Esophagus squamous epithelium (tissue), 5 donors: ENCODE results near the gene COL15A1. TPM values are rescaled to one million over a fixed set of nuclear protein-coding genes. Genes with fewer than 3 reads are reported as not detected.

ENCODE experiments used
- DNase-seq: peaks from one replicate; lab custom pipeline; 2025; lab: John Stamatoyannopoulos, UW
- H3K27ac ChIP-seq, 4 donors: fragments of 200-600 bp; sonication (generic); one replicate each; pipeline ENCODE4 v1.5.1; 2016 to 2019; ENCODE audit warnings: mild to moderate bottlenecking in 1 of 4
- H3K27me3 ChIP-seq, 4 donors: fragments of 200-600 bp; sonication (generic); 1 replicate in 3 of 4; 2 replicates in 1 of 4; pipeline versions ENCODE4 v1.5.1 to v1.6.0; 2017 to 2021; ENCODE audit warnings: antibody characterized with exemption in 1 of 4
- H3K36me3 ChIP-seq, 3 donors: fragments of 200-600 bp; sonication (generic); one replicate each; pipeline ENCODE4 v1.5.1; 2016 to 2019
- H3K4me1 ChIP-seq, 3 donors: fragments of 200-600 bp; sonication (generic); one replicate each; pipeline ENCODE4 v1.5.1; 2017 to 2019
- H3K4me3 ChIP-seq, 4 donors: fragments of 200-600 bp; sonication (generic); 1 replicate in 3 of 4; 2 replicates in 1 of 4; pipeline ENCODE4 v1.5.1; 2016 to 2019; ENCODE audit warnings: mild to moderate bottlenecking in 2 of 4, moderate library complexity in 1 of 4
- H3K9me3 ChIP-seq, 3 donors: fragments of 200-600 bp; sonication (generic); one replicate each; pipeline ENCODE4 v1.5.1; 2016 to 2019
- CTCF ChIP-seq, 6 experiments: fragments of 450-650 bp in 4 of 6; fragments of 200-600 bp in 2 of 6; sonication (generic) in 2 of 6; IDR thresholded peaks; one replicate each; pipeline ENCODE4 v1.5.1; 2016 to 2019; ENCODE audit warnings: antibody characterized with exemption in 6 of 6, mild to moderate bottlenecking in 4 of 6, moderate library complexity in 4 of 6
- POLR2A ChIP-seq, 4 donors: fragments of 450-650 bp; IDR thresholded peaks; one replicate each; pipeline ENCODE4 v1.6.1; 2017; ENCODE audit warnings: antibody characterized with exemption in 4 of 4, mild to moderate bottlenecking in 4 of 4, moderate library complexity in 3 of 4
- WGBS, 2 donors: methylation state at CpG; one replicate each; pipeline ENCODE4 v1.1.5; 2018; 5-methylcytosine and 5-hydroxymethylcytosine counted together
- intact Hi-C: fragments of 100-400 bp; cut with DNase I; formaldehyde crosslinking; loops from one replicate; pipeline ENCODE4 v1.15.0; 2022
- total RNA-seq, 4 donors: library from RNA; depleted of rRNA; stranded (reverse); fragments of >200 nt; gene quantifications; one replicate each; pipeline ENCODE4 v1.1.0, GENCODE V29; 2016
- donor health status: DM: yes; HTN: yes; CAD: no.

COL15A1 gene
- 10 to 100 TPM in 2 of 4 donors, 1 to 10 TPM in 2; 3.4 to 33.2 (median 9.7) TPM for total RNA-seq

- peak within 1 kb of the TSS; percentile 37 to 76 (median 56) for H3K4me3 ChIP-seq
- TF ChIP-seq CTCF (IDR thresholded peaks at IDR 0.05) (no peak), POLR2A (IDR thresholded peaks at IDR 0.05) (peak in 1 of 4 donors; percentile 25)
- no peaks in the 10 kb centered on the region for H3K9me3 ChIP-seq
- WGBS, 2 donors, result 2 to 4% methylated on average over 30 of the region's 58 CpGs
- intact Hi-C loops, result no loop called here
- no peaks in the 10 kb centered on the region for H3K36me3 ChIP-seq
- no peak for DNase-seq
- peaks cover 0 to 62% (median 2%) of the 10 kb centered on the region in 4 donors for H3K27me3 ChIP-seq
- H3K4me1 ChIP-seq, result peaks cover 0 to 44% (median 4%) of the 10 kb centered on the region in 3 donors
- H3K27ac ChIP-seq, result peak within 1 kb of the TSS; percentile 62 to 90 (median 86)
These were observed at the start of gene COL15A1 for GRCh38 chr9:98943682-98944056. Gene COL15A1 (plus strand): TSS chr9:98943907. CDS start chr9:98944062, 155 bp downstream.

GRCh38 chr9:98894171-98894570 is 49.5 kb upstream of the COL15A1 start:
- Histone ChIP-seq H3K27ac (no peak overlapping the region), H3K27me3 (no peaks in the 10 kb centered on the region), H3K36me3 (no peaks in the 10 kb centered on the region), H3K9me3 (no peaks in the 10 kb centered on the region), H3K4me1 (peaks cover 0 to 3% (median 0%) of the 10 kb centered on the region in 3 donors), H3K4me3 (no peak overlapping the region)
- TF ChIP-seq POLR2A (IDR thresholded peaks at IDR 0.05) (no peak), CTCF (IDR thresholded peaks at IDR 0.05) (no peak)
- 74 to 80% methylated on average over 3 of the region's 3 CpGs for WGBS, 2 donors
- DNase-seq, result no peak
- intact Hi-C loops, result no loop called here

GRCh38 chr9:98894761-98895160 is 48.9 kb upstream of the COL15A1 start:
- intact Hi-C loops, result no loop called here
- H3K36me3 ChIP-seq, result no peaks in the 10 kb centered on the region
- no peak for TF ChIP-seq CTCF (IDR thresholded peaks at IDR 0.05)
- H3K27ac ChIP-seq, result no peak overlapping the region
- no peaks in the 10 kb centered on the region for H3K9me3 ChIP-seq
- peaks cover 0 to 4% (median 3%) of the 10 kb centered on the region in 3 donors for H3K4me1 ChIP-seq
- H3K27me3 ChIP-seq, result no peaks in the 10 kb centered on the region
- 70% methylated on average over 3 of the region's 3 CpGs for WGBS, 2 donors
- H3K4me3 ChIP-seq, result no peak overlapping the region
- no peak for DNase-seq

GRCh38 chr9:98896632-98897031 is 47.1 kb upstream of the COL15A1 start:
- H3K27ac ChIP-seq, result no peak overlapping the region
- H3K9me3 ChIP-seq, result no peaks in the 10 kb centered on the region
- peaks cover 0 to 5% (median 3%) of the 10 kb centered on the region in 3 donors for H3K4me1 ChIP-seq
- no peak overlapping the region for H3K4me3 ChIP-seq
- no peaks in the 10 kb centered on the region for H3K36me3 ChIP-seq
- DNase-seq, result no peak
- TF ChIP-seq POLR2A (IDR thresholded peaks at IDR 0.05) (no peak), CTCF (IDR thresholded peaks at IDR 0.05) (no peak)
- no peaks in the 10 kb centered on the region for H3K27me3 ChIP-seq
- 83 to 96% methylated on average over 2 of the region's 2 CpGs for WGBS, 2 donors
- intact Hi-C loops, result no loop called here

- TF ChIP-seq POLR2A (IDR thresholded peaks at IDR 0.05), result no peak
- TF ChIP-seq CTCF (IDR thresholded peaks at IDR 0.05), result no peak
- no peak for DNase-seq
- Histone ChIP-seq H3K27ac (no peak overlapping the region), H3K9me3 (no peaks in the 10 kb centered on the region), H3K36me3 (no peaks in the 10 kb centered on the region), H3K4me3 (no peak overlapping the region), H3K4me1 (peaks cover 0 to 5% (median 3%) of the 10 kb centered on the region in 3 donors), H3K27me3 (no peaks in the 10 kb centered on the region)
- intact Hi-C loops, result no loop called here
- 51 to 62% methylated on average over 1 of the region's 1 CpG for WGBS, 2 donors
These were observed 46.0 kb upstream of the COL15A1 start for GRCh38 chr9:98897745-98898144.
